ENCODE results near the gene TNNI3K.

Gene TNNI3K

DNA sequence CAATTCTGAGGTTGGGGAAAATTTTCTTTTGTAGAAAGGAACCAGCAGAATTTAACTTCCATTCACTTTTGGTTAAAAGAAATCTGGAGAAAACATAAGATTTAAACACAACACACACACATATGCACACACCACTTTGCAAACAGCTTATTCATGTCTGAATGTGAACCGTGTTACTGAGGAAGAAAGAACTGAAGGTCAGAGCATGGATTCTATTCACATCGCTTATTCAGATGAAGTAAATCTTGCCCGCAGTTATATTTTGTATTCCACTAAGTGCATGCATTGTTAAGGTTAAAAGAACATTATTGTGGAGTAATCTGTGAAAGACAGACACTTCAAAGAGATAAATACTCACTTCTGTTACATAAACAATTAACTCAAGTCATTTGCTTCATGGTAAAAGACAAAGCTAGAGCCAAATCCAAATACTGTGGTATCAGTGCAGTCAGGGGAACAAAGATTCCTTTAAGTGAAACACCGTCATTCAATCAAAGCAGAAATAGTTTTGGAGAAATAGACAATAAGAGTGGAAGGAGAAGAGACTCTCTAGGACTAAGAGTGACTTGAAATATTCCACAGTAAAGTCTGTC lies 195.3 kb downstream of the TNNI3K start:
- Histone ChIP-seq H3K27me3 (ENCODE audit: insufficient read depth, insufficient read length) (no peaks in the 10 kb centered on the region), H3K9ac (ENCODE audit: insufficient read length, low read depth) (no peak overlapping the region), H3K9me3 (ENCODE audit: insufficient read depth, low read length) (no peaks in the 10 kb centered on the region), H3K36me3 (ENCODE audit: insufficient read depth, insufficient read length, low read length) (no peaks in the 10 kb centered on the region), H3K4me3 (ENCODE audit: insufficient read length, low read depth) (no peak overlapping the region), H3K4me1 (ENCODE audit: insufficient read depth, insufficient read length) (no peaks in the 10 kb centered on the region)
- no peak for TF ChIP-seq SUZ12 (IDR thresholded peaks at IDR 0.05; ENCODE audit: extremely low read depth, insufficient read depth, insufficient read length)
- no peak for TF ChIP-seq YY1 (IDR thresholded peaks at IDR 0.05; ENCODE audit: insufficient read depth, insufficient read length)
- no peak for TF ChIP-seq ZNF274 (IDR thresholded peaks at IDR 0.05; ENCODE audit: low read depth, low read length)
- DNase-seq (ENCODE audit: low read depth, low spot score), result no peak

DNA sequence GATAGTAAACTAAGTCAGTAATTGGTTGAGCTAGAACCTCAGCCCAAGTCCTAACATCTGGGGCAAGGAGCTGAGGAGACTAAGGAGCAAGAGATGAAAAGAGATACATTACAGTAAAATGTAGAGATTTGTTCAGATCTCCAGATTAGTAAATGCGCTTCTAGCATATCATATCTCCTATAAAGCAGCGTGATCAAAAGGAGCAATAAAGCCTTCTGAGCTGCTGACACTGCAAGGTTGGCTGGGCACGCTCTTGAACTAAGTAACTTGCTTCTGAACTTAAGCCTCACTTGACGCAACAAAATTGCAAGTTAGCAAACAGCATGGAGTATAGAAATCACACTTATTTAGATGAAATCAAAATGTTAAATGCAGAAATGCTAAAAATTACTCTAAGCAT lies 196.3 kb downstream of the TNNI3K start:
- TF ChIP-seq SUZ12 (IDR thresholded peaks at IDR 0.05; ENCODE audit: extremely low read depth, insufficient read depth, insufficient read length) (no peak), ZNF274 (IDR thresholded peaks at IDR 0.05; ENCODE audit: low read depth, low read length) (no peak), YY1 (IDR thresholded peaks at IDR 0.05; ENCODE audit: insufficient read depth, insufficient read length) (no peak)
- Histone ChIP-seq H3K9me3 (ENCODE audit: insufficient read depth, low read length) (no peaks in the 10 kb centered on the region), H3K27me3 (ENCODE audit: insufficient read depth, insufficient read length) (no peaks in the 10 kb centered on the region), H3K4me1 (ENCODE audit: insufficient read depth, insufficient read length) (no peaks in the 10 kb centered on the region), H3K9ac (ENCODE audit: insufficient read length, low read depth) (no peak overlapping the region), H3K36me3 (ENCODE audit: insufficient read depth, insufficient read length, low read length) (no peaks in the 10 kb centered on the region), H3K4me3 (ENCODE audit: insufficient read length, low read depth) (no peak overlapping the region)
- no peak for DNase-seq (ENCODE audit: low read depth, low spot score)

GRCh38 chr1:74432325-74432724 lies 197.1 kb downstream of the TNNI3K start:
- H3K4me1 ChIP-seq (ENCODE audit: insufficient read depth, insufficient read length), result no peaks in the 10 kb centered on the region
- H3K9me3 ChIP-seq (ENCODE audit: insufficient read depth, low read length), result no peaks in the 10 kb centered on the region
- no peak overlapping the region for H3K4me3 ChIP-seq (ENCODE audit: insufficient read length, low read depth)
- H3K27me3 ChIP-seq (ENCODE audit: insufficient read depth, insufficient read length), result no peaks in the 10 kb centered on the region
- TF ChIP-seq ZNF274 (IDR thresholded peaks at IDR 0.05; ENCODE audit: low read depth, low read length), result no peak
- no peak for TF ChIP-seq SUZ12 (IDR thresholded peaks at IDR 0.05; ENCODE audit: extremely low read depth, insufficient read depth, insufficient read length)
- TF ChIP-seq YY1 (IDR thresholded peaks at IDR 0.05; ENCODE audit: insufficient read depth, insufficient read length), result no peak
- DNase-seq (ENCODE audit: low read depth, low spot score), result no peak
- H3K36me3 ChIP-seq (ENCODE audit: insufficient read depth, insufficient read length, low read length), result no peaks in the 10 kb centered on the region
- H3K9ac ChIP-seq (ENCODE audit: insufficient read length, low read depth), result no peak overlapping the region

DNA sequence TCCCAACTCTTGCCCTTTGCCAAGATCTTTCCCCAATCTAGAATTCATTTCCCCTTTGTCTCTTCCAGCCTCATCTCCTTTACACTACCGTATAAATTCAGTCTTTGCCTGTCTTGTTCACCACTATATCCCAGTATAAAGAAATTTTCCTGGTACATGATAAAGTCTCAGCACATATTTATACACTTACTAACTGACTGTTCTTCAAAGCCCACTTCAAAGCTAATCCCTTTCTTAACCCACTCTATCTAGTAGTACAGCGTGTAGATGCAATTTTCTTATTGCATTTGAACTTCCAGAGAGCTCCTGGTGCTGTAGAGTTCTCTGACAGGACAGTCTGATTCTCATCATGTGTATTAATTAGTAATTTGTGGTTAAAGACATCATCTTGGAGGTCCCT lies 199.1 kb downstream of the TNNI3K start:
- Histone ChIP-seq H3K4me1 (ENCODE audit: insufficient read depth, insufficient read length) (no peaks in the 10 kb centered on the region), H3K27me3 (ENCODE audit: insufficient read depth, insufficient read length) (no peaks in the 10 kb centered on the region), H3K9me3 (ENCODE audit: insufficient read depth, low read length) (no peaks in the 10 kb centered on the region), H3K9ac (ENCODE audit: insufficient read length, low read depth) (no peak overlapping the region), H3K4me3 (ENCODE audit: insufficient read length, low read depth) (no peak overlapping the region), H3K36me3 (ENCODE audit: insufficient read depth, insufficient read length, low read length) (no peaks in the 10 kb centered on the region)
- DNase-seq (ENCODE audit: low read depth, low spot score), result no peak
- TF ChIP-seq SUZ12 (IDR thresholded peaks at IDR 0.05; ENCODE audit: extremely low read depth, insufficient read depth, insufficient read length) (no peak), ZNF274 (IDR thresholded peaks at IDR 0.05; ENCODE audit: low read depth, low read length) (no peak), YY1 (IDR thresholded peaks at IDR 0.05; ENCODE audit: insufficient read depth, insufficient read length) (no peak)

GRCh38 chr1:74436078-74436477 lies 200.9 kb downstream of the TNNI3K start:
- Histone ChIP-seq H3K4me1 (ENCODE audit: insufficient read depth, insufficient read length) (no peaks in the 10 kb centered on the region), H3K4me3 (ENCODE audit: insufficient read length, low read depth) (no peak overlapping the region), H3K9me3 (ENCODE audit: insufficient read depth, low read length) (no peaks in the 10 kb centered on the region), H3K36me3 (ENCODE audit: insufficient read depth, insufficient read length, low read length) (no peaks in the 10 kb centered on the region), H3K9ac (ENCODE audit: insufficient read length, low read depth) (no peak overlapping the region), H3K27me3 (ENCODE audit: insufficient read depth, insufficient read length) (no peaks in the 10 kb centered on the region)
- no peak for DNase-seq (ENCODE audit: low read depth, low spot score)
- no peak for TF ChIP-seq SUZ12 (IDR thresholded peaks at IDR 0.05; ENCODE audit: extremely low read depth, insufficient read depth, insufficient read length)
- no peak for TF ChIP-seq ZNF274 (IDR thresholded peaks at IDR 0.05; ENCODE audit: low read depth, low read length)
- no peak for TF ChIP-seq YY1 (IDR thresholded peaks at IDR 0.05; ENCODE audit: insufficient read depth, insufficient read length)

- H3K9ac ChIP-seq (ENCODE audit: insufficient read length, low read depth), result no peak overlapping the region
- no peaks in the 10 kb centered on the region for H3K9me3 ChIP-seq (ENCODE audit: insufficient read depth, low read length)
- no peak for DNase-seq (ENCODE audit: low read depth, low spot score)
- TF ChIP-seq ZNF274 (IDR thresholded peaks at IDR 0.05; ENCODE audit: low read depth, low read length) (no peak), SUZ12 (IDR thresholded peaks at IDR 0.05; ENCODE audit: extremely low read depth, insufficient read depth, insufficient read length) (no peak), YY1 (IDR thresholded peaks at IDR 0.05; ENCODE audit: insufficient read depth, insufficient read length) (no peak)
- no peak overlapping the region for H3K4me3 ChIP-seq (ENCODE audit: insufficient read length, low read depth)
- H3K27me3 ChIP-seq (ENCODE audit: insufficient read depth, insufficient read length), result no peaks in the 10 kb centered on the region
- no peaks in the 10 kb centered on the region for H3K4me1 ChIP-seq (ENCODE audit: insufficient read depth, insufficient read length)
- no peaks in the 10 kb centered on the region for H3K36me3 ChIP-seq (ENCODE audit: insufficient read depth, insufficient read length, low read length)
These were observed 201.8 kb downstream of the TNNI3K start for GRCh38 chr1:74437035-74437434.

DNA sequence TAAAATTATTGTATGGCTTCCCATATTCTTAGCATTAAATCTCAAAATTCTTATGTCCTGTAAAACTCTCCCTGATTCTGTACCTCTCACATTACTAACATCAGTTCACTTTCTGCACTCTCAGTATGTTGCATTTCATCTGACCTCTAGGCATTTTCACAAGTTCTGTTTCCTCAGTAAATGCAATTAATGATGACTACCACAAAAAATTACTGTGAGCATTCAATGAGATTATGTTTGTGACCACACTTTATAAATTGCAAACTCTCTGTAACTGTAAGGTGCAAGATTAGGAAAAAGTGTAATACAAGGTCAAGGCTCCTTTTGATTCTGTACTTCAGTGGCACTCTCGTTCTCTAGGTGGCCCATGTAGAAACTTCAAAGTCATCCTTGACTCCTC lies 216.8 kb downstream of the TNNI3K start:
- no peak overlapping the region for H3K4me3 ChIP-seq (ENCODE audit: insufficient read length, low read depth)
- H3K4me1 ChIP-seq (ENCODE audit: insufficient read depth, insufficient read length), result no peaks in the 10 kb centered on the region
- no peak overlapping the region for H3K9ac ChIP-seq (ENCODE audit: insufficient read length, low read depth)
- no peak for DNase-seq (ENCODE audit: low read depth, low spot score)
- H3K36me3 ChIP-seq (ENCODE audit: insufficient read depth, insufficient read length, low read length), result no peaks in the 10 kb centered on the region
- H3K27me3 ChIP-seq (ENCODE audit: insufficient read depth, insufficient read length), result no peaks in the 10 kb centered on the region
- TF ChIP-seq ZNF274 (IDR thresholded peaks at IDR 0.05; ENCODE audit: low read depth, low read length) (no peak), SUZ12 (IDR thresholded peaks at IDR 0.05; ENCODE audit: extremely low read depth, insufficient read depth, insufficient read length) (no peak), YY1 (IDR thresholded peaks at IDR 0.05; ENCODE audit: insufficient read depth, insufficient read length) (no peak)
- H3K9me3 ChIP-seq (ENCODE audit: insufficient read depth, low read length), result no peaks in the 10 kb centered on the region
